GM19324 (cell line): ENCODE measurements around the gene VSX1.

Source experiments
- ATAC-seq: cut with Tn5 transposase; IDR thresholded peaks from one replicate; pipeline ENCODE4 v1.9.1; 2021; ENCODE audit warnings: mild to moderate bottlenecking, moderate library complexity; ENCODE audit not compliant: unreplicated experiment, low FRiP score

Gene VSX1

DNA sequence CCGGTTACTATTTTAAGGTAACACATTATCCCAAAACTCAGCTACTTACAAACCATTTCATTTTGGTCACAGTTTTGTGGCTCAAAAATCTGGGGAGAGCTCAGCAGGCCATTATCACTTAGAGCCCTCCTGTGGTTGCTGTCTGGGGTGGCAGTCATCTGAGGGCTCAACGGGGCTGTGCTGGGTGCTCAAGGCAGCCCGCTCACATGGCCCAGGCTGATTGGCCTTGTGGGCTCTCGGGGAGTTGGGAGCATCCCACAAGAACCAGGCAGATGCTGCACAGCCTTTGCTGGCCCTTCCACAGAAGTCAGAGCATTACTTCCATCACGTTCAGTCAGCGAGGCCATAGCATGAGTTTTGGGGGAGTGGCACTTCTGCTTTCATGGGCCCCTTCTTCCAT, 6.3 kb upstream of the VSX1 start:
- no peak for ATAC-seq

DNA sequence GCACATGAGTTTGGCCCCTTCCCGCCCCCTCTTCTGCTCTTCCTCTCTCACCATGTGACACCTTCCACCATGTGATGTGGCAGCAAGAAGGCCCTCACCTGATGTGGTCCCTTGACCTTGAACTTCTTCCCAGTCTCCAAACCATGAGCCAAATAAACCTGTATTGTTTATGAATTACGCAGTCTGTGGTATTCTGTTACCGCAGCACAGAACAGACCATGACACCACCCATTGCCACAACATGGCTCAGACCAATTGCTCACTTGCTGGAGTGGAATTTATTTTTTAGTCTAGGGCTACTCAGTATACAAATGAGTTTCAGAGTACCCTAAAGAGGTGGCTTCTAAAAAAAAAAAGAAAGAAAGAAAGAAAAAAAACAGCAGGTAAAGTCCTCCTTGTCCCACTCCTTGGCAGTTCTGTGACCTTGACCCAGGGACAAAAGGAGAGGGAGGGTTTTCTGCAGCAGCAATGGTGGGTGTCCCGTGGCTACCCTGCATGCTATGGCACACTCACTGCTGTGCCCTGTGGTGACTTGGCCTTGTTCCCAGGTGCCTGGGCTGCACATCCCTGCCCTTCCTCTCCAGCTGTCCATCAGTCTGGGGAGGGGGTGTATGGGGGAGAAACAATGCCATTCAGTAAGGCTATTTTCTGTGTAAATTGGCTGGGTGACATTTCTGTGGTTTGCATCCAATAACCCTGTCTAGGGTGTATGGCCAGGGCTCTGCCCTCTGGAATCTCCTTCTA, 5.4 kb upstream of the VSX1 start:
- no peak for ATAC-seq

DNA sequence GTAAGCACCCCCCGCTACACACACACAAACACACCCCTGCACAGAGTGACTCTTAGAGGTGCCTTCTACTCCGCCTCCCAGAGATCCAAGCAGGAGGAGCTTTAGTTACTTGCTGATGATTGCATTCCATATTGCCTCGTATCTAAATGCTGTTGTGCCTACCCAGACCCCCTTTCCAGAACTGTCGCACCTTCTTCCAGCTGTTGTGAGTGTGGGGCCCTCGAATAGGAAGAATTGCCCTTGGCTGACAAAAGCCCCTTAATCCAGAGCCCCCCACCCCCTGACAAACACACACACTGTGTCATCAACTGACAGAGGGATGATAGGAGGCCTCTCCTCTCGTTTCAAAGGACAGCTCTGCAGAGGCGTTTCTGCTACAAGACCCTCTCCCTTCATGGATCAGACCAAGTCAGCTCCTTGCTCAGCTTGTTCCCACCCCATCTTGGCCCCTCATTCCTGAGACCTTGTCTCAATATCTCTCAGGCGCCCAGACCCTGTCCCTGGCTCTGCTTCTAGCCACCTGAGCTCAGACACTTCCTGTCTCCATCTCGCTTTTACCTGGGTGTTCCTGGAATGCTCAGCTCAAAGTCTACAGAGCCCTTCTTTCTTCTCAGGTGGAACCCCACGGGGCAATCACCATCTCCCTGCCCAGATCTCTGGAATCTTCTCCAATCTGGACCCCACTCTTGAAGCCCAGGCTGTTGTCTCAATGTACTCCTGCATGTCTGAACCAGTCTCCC, 4.0 kb upstream of the VSX1 start:
- ATAC-seq = no peak

DNA sequence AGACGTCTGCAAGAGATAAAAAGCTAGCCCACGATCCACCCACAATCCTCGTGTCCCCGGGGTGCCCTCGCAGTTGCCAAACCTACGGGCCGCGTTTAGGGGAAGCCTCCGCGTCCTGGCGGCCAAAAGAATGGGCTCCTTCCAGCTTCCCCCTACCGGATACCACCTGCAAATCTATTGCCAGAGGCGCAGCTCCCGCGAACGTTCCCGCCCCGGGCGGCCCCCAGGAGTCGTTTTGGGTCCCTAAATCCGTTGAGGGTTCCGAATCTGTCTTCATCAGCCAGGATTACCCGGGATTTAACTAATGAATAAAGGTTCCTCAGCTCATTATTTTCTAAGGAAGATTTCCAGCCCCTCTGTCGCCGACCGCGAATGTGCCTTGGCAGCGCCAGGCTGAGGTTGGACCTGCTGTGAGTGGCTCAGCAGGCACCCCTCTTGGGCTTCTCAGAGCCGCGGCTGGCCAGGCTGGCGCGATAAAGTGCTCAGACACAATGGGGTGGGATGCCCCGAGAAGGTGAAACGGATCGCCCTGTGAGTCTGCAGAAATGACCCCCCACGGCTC, 2.8 kb upstream of the VSX1 start:
- no peak for ATAC-seq

DNA sequence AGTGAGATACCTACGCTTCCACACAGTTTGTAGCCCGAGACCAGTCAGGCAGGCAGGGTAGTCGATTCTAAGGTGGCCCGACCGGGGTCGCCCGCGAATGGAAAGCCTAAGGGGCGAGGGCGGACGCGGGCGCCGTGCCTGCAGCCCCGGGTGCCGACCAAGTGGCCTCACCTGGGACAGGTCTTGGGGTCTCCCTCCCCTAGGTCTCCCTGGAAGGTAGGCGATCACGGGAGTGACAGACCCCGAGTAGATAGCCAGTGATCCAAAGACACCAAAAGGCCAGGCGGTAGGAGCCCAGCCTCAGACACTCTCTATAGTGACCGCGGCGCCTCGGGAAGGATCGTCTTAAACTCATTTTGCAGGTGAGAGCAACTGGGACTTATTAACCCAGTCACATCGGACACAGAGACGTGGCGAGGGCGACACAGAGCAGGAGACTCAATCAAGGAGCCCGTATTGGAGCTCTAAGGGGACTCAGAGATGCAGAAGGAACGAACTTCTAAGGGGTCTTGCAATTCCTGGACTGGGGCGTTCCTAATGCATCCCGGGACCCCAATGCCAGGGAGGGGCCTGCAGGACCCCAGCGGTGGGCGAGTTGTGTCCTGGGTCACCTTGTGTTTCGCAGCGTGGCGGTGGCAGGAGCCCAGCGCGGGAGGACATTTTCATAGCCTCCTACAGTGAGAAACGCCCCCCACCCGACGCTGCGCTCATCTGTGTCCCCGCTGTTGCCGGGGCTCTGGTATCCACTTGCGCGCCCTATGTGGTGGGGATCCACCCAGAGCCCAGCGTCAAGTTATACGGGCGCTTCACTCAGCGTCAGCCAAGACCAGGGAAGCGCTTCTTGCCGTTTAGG, 2.1 kb upstream of the VSX1 start:
- ATAC-seq = no peak

DNA sequence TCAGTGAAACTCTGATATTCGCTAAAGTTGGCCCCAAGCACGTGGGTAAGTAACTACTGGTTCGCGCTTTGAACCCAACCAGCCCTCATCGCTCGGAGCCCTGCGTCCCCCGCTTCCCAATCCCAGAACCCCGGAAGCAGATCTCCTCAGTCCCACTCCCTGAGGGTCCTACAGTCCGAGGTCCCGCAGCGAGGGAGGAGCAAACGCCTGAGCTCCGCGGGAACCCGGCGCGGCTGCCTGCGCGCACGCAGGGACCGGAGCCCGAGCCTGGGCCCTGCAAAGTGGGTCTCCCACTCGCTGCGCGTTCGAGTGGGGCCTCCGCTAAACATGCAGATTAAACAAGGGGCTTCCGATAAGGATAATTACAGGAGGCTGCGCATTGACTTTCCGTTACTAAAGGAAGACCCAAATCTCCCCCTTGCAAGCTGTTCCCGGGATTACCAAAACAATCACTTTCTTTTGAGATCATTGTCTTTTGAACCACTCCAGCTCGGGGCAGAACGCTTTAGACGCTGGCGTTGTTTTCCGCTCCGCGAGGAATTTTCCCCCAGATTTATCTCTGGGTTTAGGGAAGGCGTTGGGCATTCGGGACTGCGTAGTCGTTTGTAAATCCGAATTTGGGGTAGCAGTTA, 1.3 kb upstream of the VSX1 start:
- ATAC-seq = no peak

DNA sequence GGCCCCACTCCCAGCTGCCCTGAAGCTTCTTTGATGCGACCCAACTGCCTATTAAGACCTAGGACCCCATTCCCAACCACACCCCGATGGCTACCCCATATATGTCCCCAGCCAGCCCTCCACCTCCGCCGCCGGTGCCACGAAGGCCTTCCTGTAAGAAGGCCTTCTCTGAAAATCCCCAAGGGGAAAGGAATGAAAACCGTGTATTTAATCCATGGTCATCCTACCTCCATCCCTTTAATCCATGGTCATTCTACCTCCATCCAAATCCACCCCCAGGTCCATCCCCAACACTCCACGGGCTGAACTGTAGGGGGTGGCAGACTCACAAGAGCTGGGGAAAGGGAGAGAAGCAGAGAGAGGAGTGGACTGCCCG, 545 bp upstream of the VSX1 start:
- ATAC-seq = no peak

DNA sequence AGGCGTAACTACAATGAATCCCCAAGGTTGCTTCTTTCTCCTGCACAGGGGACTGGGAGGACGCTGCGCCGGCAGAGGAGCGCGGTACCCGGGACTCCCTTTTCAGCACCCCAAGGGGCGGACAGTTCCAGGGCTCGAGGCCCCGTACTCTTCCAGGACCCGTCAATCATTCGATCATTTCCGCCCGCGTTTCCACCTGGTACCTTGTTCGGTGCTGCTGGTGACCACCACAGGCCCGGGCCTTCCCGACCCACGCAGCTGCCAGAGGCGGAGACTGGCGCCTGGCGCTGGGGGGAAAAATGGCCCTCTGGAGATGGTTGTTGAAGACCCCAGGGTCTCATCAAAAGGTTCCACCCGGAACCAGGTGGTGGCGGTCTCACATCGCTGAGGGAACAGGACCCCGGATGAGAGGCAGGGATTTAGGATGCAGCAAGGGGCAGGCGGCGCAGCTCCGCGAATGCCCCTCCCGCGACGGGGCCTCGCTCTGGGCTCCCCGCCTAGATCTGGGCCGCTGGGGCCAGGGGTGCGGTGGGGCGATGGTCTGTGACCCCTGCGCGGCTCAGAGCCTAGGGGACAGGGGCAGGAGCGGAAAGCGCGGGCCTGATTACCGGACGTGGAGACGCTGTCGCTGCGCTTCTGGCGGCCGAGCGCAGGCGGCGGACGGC, 744 bp downstream of the VSX1 start:
- ATAC-seq = no peak

DNA sequence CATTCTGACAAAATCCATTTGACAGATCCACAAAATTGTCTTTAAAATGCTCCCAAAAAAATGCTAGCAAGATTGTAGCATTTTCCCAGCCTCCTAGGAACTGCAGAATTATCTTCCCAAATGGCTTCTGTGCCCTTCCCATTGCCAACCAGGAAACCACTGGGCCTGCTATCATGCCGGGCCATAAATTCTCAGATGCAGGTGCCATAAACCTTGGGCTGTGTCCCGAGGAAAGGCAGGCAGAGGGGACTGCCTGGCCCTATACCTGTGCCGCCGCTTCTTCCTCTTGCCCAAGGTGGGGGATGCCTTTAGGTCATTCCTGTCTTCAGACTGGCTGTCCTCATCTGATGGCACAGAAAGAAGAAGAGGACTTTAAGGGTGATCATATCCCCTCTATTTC, 2.8 kb downstream of the VSX1 start:
- no peak for ATAC-seq

DNA sequence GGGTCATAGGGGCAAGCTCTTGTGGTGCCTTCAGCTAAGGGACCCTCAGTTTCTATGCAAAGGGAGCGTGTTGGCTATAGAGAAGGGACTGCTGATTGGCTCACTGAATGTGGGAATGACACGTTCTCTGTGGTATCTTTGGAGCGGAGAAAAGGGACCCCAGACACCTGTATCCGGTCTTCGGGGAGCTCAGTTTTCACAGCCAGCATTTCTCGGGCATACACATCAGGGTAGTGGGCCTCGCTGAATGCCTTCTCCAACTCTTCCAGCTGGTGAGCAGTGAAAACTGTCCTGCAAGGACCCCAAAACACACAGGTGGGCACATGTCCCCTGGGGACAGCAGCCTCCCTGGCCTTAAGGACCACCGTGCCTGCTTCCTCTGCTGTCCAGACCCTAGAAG, 3.3 kb downstream of the VSX1 start:
- ATAC-seq = no peak

DNA sequence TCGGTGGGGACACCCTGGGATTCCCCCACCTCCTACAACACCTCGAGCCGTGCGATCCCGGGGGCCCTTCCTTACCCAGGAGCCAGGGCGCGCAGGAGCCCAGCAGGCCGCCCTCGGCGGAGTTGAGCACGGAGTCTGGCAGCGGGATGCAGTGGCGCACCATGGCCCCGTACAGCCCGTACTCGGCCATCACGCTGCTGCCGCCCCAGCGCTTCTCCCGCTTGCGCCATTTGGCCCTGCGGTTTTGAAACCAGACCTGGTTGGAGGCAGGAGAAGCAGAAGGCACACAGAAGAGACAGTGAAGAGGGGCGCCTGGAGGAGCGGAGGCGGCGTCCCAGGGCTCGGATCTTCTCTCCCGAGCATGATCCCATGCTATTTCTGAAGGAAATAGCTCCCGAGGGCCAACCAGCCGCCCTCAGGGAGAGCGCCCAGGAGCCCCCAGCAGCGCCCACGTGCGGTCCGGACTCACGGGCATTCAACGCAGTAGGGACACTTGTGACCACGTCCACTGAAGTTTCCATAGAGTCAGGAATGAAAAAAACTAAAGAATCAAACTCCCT, 4.3 kb downstream of the VSX1 start:
- no peak for ATAC-seq

DNA sequence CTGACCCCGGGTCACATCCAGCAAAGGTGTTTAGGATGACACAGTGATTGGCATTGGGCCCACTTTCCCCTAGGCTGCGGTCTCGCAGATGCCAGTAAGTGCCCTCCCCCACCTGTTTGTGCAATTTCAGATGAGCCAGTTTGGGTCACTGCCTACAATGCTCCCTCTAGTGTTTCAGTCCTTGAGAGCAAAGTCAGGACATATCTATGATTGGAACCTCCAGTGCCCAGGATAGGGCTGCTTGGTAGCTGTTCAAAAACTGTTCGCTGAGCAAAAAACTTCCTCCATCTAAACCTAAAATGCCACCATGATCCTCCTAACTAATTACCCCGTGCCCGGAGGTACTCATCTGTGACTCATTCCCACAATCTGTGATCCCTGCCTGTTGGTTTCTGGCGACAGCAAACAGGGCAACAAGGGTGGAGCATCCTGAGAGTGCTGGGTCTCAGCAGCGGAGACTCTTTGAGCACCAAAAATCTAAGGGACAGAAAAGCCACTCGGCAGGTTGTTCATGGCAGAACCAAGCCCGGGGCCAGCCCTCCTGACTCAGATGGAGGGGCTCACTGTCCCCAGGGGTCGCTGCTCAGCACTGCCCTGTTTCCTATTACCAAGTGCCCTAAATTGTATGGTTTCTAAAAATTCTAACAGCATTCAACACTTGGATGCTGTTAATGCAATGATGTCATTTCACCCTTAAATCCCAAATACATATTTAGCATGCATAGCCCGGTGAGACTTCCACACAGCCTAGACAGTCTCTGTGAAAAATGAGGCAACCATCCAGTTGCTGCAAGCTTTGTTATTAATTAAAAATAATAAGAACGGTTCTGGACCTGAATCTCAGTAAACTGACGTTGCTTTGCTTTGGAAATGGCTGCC, 5.0 kb downstream of the VSX1 start:
- no peak for ATAC-seq

DNA sequence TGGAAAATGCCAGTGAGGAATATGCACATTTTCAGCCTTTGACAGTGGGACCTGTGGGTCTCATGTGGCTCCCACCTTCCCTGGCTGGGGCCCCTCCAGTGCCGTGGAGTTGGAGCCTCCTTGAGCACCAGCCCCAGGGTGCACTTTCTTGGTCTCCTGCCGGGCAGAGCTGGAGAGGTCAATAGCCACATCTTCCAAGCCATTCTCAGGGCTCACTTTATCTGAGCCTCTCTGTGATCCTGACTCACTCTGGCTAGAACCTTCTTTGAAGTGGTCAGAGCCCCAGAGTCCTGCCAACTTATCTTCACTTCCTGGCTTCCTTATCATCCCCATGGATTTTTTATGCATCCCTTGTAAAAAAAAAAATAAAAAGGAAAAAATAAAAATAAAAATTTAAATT, 5.7 kb downstream of the VSX1 start:
- no peak for ATAC-seq

DNA sequence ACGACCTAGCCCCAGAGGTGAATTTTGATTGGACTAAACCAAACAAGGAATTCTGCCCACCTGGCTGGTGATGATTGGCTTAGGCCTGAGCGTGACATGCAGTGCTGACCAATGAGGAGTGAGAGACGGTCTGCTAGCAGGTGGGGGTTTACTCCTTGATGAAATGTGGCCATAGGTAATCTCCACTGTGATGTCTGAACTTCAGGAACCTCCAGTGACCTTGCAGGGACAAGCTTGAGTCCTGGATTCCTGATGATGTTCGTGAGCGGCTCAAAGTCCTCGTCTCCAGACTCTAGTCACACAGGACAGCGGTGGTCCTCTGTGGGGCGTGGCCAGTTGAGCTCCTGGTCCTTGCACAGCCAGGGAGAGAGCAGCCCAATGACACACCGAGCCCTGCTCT, 8.4 kb downstream of the VSX1 start:
- ATAC-seq = no peak

DNA sequence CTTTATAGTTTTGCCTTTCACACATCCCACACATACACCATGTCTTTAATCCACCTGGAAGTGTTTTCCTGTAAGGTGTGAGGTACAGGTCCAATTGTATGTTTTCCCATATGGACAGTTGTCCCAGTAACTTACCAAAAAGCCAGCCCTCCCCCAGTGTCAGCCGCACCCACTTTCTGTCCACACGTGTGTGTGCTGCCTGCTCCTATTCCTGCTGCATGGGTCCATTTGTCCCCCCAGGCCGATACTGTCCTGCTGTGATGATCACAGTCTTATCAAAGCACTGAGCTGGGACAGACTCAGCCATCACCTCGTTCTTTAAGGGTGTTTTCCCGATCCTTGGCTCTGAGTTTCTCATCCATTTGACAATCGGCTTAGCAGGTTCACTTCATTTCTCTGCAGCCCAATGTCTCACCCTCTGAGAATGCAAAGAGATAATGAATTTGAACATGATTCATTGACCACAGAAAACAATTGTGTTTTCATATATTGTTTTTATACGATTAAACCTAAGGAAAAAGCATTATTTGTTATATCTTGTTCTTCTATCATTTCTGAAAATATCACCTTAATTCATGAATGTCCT, 9.6 kb downstream of the VSX1 start:
- no peak for ATAC-seq

DNA sequence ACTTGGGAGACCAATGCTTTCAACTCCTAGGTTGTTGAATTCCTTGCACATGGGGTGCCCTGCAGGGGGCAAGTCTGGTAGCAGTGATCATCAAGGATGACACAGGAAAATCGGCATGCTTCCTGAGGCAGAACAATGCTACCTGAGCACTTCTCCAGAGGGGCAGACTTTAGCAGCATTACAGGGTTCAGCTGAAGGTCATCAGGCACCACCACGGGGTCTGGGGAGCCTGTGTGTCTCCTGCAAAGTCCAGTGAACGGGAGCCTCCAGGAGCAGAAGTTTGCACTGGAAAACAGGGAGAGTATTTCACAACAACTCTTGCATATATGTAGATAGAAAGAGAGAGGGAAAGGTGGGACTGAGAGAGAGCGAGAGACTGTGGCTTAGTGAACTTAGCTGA, 10.2 kb downstream of the VSX1 start:
- no peak for ATAC-seq

DNA sequence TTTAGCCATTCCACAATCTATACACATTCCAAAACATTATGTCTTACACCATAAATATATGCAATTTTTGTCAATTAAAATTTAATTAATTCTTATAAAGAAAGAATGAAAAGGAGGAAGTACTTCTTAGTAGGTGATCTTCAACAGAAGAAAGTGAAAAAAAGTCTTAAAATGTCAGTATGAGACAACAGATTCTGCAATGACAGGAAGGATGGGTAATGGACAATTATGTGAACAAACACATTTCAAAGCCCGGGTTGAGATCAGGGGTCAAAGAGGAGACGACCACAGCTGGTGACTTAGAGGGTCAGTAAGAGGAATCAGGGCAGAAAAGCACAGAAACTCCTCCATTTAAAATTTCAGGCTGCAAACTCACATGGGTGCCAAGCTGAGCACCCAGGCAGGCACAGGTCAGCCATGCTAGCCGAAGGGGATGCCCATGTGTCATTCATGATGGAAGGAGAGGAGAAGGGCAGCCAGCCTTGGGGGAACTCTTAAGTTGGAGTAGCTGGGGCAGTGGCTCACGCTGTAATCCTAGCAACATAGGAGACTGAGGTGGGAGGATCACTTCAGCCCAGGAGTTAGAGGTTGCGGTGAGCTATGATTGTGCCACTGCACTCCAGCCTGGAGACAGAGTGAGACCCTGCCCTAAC, 11.0 kb downstream of the VSX1 start:
- no peak for ATAC-seq
